ENCODE measurements around the gene XPC. TPM values are rescaled to one million over a fixed set of nuclear protein-coding genes. Genes with fewer than 3 reads are reported as not detected.

The XPC gene
- polyA plus RNA-seq, 1 experiment: 36.9 TPM

DNA sequence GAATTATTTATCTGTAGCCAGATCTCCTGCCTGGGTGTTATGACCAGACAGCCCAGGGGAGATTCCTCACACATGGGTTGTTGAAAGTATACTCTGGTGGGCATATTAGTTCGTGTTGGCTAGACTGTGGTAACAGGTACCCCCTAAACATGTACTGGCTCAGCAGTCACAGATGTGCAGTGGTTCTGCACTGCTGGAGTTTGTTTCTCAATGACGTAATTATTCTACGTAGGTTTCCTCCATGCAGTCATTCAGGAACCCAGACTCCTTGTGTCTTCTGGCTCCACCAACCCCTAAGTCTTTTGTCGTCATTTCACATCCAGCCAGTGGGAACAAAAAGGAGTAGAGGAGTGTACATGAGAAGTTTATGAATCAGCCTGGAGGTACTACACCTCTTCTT, 16.5 kb upstream of the XPC start:
- TF ChIP-seq, protein P1, sequence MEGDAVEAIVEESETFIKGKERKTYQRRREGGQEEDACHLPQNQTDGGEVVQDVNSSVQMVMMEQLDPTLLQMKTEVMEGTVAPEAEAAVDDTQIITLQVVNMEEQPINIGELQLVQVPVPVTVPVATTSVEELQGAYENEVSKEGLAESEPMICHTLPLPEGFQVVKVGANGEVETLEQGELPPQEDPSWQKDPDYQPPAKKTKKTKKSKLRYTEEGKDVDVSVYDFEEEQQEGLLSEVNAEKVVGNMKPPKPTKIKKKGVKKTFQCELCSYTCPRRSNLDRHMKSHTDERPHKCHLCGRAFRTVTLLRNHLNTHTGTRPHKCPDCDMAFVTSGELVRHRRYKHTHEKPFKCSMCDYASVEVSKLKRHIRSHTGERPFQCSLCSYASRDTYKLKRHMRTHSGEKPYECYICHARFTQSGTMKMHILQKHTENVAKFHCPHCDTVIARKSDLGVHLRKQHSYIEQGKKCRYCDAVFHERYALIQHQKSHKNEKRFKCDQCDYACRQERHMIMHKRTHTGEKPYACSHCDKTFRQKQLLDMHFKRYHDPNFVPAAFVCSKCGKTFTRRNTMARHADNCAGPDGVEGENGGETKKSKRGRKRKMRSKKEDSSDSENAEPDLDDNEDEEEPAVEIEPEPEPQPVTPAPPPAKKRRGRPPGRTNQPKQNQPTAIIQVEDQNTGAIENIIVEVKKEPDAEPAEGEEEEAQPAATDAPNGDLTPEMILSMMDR (IDR thresholded peaks at IDR 0.05; ENCODE audit: insufficient read depth, low read depth, low read length): no peak
- Histone ChIP-seq H3K4me3 (ENCODE audit: low read depth, low read length) (no peak overlapping the region), H3K27me3 (ENCODE audit: control insufficient read depth, insufficient read depth, low read length) (no peaks in the 10 kb centered on the region), H3K36me3 (ENCODE audit: control insufficient read depth, insufficient read depth, low read length) (no peaks in the 10 kb centered on the region)
- CTCF ChIA-PET: no interaction called here
- DNase-seq (ENCODE audit: low read depth): no peak
- POLR2A ChIA-PET: no interaction called here

DNA sequence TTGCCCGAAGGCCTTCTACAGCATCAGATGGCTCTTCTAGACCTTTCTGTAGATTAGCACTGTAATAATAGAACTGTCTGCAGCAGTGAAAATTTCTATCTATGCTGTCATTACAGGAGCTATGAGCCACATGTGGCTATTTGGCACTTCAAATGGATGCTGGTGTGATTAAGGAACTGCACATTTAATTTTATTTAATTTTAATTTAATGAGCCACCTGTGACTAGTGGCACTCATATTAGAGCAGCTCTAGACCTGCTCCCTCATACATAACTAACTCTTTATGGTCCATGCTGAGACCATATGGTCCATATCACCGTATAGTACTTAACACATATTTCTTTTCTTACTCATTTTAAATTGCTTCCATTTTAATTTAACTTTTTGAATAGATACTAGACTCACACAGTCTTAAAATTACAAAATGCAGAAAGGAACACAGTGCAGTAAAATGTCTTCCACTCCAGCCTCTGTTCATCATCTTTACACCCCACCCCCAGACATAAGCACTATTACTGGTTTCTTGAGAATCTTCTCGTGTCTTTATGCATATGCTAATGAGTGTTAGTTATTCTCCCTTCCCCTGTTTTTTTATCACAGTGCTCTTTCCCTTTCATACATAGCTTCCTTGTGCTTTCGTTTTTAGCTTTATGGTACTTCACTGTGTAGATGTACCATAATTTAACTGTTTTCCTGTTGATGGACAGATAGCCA, 9.8 kb upstream of the XPC start:
- ChIA-PET POLR2A (no interaction called here), CTCF (interaction anchor here (0.8 kb wide), 1 partner anchor 16 kb away, joined by 4 read pairs; no protein-coding TSS in a partner anchor)
- DNase-seq (ENCODE audit: low read depth): no peak
- Histone ChIP-seq H3K27me3 (ENCODE audit: control insufficient read depth, insufficient read depth, low read length) (no peaks in the 10 kb centered on the region), H3K36me3 (ENCODE audit: control insufficient read depth, insufficient read depth, low read length) (no peaks in the 10 kb centered on the region), H3K4me3 (ENCODE audit: low read depth, low read length) (no peak overlapping the region)
- TF ChIP-seq, protein P1 (IDR thresholded peaks at IDR 0.05; ENCODE audit: insufficient read depth, low read depth, low read length): no peak

DNA sequence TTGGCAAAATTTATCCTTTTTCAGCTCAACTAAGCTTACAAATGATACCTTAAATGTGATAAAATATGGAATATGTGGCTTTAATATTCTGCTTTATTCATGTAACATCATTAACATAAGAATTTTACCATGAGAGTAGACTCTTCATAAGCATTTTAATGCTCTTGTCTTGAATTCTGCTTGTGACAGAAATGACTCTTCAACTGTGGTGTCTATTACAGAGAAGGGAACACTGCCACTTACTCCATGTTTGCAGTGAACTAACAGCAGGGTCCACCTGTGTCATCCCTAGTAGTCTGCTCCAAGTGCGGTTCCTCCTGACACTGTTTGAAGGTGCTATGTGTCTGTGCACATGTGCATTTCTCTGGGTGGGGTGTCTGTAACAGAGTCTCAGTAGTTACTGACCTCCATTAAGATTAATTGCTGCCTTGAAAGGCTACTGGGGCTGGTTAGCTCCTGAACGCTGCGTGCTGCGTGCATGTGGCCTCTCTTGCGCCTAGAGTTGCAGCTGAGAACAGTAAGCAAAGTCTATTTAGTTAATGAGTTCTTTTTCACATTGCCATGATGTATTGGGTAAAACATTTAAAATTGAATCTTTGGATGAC, 8.6 kb upstream of the XPC start:
- POLR2A ChIA-PET: no interaction called here
- Histone ChIP-seq H3K36me3 (ENCODE audit: control insufficient read depth, insufficient read depth, low read length) (no peaks in the 10 kb centered on the region), H3K4me3 (ENCODE audit: low read depth, low read length) (no peak overlapping the region), H3K27me3 (ENCODE audit: control insufficient read depth, insufficient read depth, low read length) (no peaks in the 10 kb centered on the region)
- TF ChIP-seq, protein P1 (IDR thresholded peaks at IDR 0.05; ENCODE audit: insufficient read depth, low read depth, low read length): no peak
- DNase-seq (ENCODE audit: low read depth): no peak
- CTCF ChIA-PET: interaction anchor here (0.6 to 1.1 kb wide), 4 partner anchors 12 to 283 kb away, joined by 3 to 4 read pairs (median 3); no protein-coding TSS in a partner anchor

DNA sequence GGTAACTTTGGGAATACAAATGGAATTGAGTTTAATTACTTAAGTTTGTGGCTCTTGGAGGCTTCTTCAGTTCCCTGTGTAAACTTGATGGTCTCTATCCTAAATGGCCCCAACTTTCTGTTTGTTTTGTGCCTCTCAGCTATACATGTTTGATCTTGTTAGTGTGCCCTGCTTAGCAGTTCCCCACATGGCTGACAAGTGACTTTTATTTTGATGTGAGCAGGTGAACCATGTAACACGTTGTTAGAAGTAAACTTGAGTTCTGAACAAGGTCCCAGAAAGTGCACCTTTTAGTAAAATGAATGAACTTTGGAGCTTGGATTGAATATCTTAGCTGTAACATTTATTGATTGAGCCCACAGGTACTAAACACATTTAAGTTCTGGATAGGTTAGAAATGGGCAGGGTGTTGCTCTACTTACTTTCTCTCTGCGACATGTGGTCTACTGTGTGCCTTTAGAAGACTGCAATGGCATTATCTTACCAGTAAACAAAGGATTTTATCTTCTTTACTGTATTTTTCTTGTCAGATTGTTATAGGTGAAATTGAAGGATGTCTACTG, 4.7 kb upstream of the XPC start:
- ChIA-PET POLR2A (no interaction called here), CTCF (no interaction called here)
- Histone ChIP-seq H3K4me3 (ENCODE audit: low read depth, low read length) (no peak overlapping the region), H3K27me3 (ENCODE audit: control insufficient read depth, insufficient read depth, low read length) (no peaks in the 10 kb centered on the region), H3K36me3 (ENCODE audit: control insufficient read depth, insufficient read depth, low read length) (no peaks in the 10 kb centered on the region)
- TF ChIP-seq, protein P1 (IDR thresholded peaks at IDR 0.05; ENCODE audit: insufficient read depth, low read depth, low read length): no peak
- DNase-seq (ENCODE audit: low read depth): no peak

DNA sequence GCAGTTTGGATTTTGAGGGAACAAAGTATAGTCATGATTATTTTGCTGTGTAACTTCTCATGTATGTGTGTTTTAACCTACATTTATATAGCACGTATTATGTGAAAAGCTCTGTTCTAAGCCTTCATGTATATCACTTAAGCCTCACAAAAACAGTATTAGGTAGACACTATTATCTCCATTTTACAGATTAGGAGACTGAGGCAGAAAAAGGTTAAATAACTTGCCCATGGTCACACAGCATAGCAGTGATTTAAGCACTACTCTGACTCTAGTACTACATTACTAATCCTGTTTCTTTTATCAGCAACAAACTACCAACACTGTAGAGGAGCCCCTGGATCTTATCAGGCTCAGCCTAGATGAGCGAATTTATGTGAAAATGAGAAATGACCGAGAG, 2.9 kb upstream of the XPC start:
- Histone ChIP-seq H3K4me3 (ENCODE audit: low read depth, low read length) (no peak overlapping the region), H3K36me3 (ENCODE audit: control insufficient read depth, insufficient read depth, low read length) (no peaks in the 10 kb centered on the region), H3K27me3 (ENCODE audit: control insufficient read depth, insufficient read depth, low read length) (no peaks in the 10 kb centered on the region)
- ChIA-PET POLR2A (interaction anchor here (0.6 kb wide), 1 partner anchor 259 kb away, joined by 20 read pairs; no protein-coding TSS in a partner anchor), CTCF (interaction anchor here (0.6 kb wide), 1 partner anchor 8 kb away, joined by 3 read pairs; no protein-coding TSS in a partner anchor)
- no peak for DNase-seq (ENCODE audit: low read depth)
- TF ChIP-seq, protein P1 (IDR thresholded peaks at IDR 0.05; ENCODE audit: insufficient read depth, low read depth, low read length): no peak
